Measurements from ENCODE around the gene GNAI2. TPM values are rescaled to one million over a fixed set of nuclear protein-coding genes. Genes with fewer than 3 reads are reported as not detected.
"Not testable (repeated sequence)": the region's sequence is repeated elsewhere in the genome, so short reads cannot be mapped to it uniquely, and the experiment has no call there.

Gene GNAI2
- polyA plus RNA-seq, 12 donors = 153 to 270 (median 174) TPM

DNA sequence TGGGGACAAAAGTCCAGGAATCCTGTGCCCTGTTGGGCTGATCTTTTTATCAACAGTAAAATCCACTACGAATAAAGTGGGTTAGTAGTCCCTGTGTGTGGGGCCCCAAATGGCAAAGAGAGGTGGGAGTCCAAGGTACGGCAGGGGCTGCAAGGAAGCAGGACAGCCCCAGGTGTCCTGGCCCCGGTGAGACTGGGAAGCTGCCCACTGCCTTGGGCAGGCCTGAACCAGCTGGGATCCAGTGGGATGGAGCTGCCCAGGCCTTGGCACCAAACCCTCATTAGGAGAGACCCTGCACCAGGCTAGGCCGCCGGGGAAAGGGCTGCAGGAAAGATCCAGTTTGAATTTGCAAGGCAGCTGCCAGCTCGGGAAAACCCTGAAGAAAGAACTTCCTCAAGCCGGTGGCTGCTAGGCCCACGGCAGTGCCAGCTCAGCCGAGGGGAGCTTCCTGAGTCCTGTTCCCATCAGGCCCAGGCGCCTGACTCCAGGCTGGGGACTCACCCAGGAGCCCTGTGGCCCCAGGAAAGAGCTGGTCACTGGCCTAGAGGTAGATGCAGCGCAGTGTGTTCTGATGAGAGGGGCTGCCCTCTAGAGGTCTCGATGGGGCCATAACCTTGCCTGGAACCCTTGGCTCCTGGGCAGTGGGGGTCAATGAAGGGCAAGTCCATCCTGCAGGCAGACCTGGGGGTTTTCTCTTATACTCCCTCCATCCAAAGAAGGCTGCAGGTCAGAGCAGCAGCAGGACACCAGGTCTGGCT is 14.4 kb upstream of the GNAI2 start:
- no peak for DNase-seq

DNA sequence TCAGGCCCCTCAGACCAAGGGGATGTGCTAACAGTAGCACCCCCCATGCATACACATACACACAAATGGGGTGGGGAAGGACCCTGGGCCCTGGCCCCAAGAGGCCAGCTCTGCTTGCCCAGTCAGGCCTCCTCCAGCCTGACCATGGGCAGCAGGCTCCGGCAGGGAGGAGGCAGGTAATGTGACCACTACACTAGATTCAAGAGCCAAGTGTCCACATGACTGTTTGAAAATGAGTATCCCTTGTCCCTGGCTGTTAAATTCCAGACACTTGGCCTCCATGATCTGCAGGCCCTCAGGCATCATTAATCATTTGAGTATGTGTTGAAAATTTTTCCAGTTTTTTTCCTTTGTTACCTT is 13.9 kb upstream of the GNAI2 start:
- no peak for DNase-seq

DNA sequence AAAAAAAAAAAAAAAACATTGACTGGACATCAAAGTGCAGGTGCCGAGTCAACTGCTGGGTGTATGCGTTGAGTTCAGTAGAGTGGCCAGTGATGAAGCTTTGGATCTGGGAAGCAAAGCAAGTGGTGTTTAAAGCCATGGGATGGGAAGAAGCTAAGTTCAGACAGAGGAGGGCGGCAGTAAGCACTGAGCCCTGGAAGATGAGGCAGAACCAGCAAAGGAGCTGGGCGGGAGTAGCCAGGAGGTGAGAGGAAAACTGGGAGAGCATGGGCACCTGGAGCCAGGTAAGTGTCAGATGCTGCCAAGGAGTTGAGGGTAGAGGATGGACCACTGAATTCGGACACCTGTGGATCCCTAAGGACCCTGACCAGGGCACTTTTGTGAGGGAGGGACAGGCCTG is 11.4 kb upstream of the GNAI2 start:
- no peak for DNase-seq

DNA sequence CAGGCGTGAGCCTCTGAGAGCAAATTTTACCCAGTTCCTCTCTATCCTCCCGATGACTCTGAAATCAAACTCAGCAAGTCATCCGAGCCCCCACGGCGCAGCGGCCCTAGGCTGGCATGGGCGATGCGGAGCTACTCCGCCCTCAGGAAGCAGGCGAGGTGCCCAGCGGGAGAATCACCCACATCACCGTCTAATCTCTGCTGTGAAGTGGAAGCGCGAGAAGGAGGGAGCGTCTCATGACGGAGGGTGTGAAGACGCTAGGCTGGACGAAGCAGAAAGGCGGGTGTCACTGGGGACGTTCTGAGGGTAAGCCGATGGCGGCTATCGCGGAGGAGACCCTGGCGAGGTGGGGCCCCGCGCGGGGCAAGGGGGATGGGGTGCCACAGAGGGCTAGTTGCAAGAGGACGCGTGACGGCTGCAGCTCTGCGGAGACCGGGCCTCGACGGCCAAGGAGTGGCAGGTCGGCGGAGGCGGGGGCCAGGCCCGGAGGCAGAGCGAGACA is 9.1 kb upstream of the GNAI2 start:
- peak; percentile 64 for DNase-seq

DNA sequence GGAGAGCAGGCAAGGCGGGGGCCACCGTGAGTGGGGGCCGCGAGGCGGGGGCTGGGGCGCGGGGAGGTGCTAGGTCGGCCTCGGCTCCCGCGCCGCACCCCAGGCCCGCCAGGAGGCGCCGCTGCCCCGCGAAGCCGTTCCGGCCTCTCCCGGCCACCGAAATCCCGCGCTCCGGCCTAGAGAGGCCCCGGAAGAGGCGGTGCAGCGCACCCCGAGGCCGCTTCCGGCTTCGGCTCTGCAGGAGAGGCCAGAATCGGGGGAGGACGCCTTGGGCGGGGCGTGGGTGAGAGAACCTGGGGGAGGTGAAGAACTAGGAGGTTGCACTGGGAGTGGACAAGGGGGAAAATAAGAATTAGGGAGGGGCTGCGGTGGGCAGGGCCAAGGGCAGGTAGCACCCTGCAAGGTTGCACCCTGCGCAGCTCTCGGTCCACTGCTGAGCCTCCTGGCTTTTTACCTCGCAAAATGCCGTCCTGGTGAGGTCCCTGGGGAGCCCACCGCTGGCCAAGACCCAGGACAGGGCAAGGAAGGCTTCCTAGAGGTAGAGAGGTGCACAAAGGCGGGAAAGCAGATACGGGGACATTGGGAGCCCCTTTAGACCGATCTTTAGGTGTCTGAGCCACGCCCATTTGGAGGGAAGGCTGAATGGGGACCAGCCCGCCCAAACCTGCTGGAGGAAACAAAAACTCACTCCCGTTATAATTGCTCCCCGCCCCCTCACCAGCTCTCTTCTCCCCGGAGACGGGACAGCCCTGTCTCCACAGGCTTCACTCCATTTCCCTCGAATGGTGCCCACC is 8.4 kb upstream of the GNAI2 start:
- peak; percentile 92 for DNase-seq

DNA sequence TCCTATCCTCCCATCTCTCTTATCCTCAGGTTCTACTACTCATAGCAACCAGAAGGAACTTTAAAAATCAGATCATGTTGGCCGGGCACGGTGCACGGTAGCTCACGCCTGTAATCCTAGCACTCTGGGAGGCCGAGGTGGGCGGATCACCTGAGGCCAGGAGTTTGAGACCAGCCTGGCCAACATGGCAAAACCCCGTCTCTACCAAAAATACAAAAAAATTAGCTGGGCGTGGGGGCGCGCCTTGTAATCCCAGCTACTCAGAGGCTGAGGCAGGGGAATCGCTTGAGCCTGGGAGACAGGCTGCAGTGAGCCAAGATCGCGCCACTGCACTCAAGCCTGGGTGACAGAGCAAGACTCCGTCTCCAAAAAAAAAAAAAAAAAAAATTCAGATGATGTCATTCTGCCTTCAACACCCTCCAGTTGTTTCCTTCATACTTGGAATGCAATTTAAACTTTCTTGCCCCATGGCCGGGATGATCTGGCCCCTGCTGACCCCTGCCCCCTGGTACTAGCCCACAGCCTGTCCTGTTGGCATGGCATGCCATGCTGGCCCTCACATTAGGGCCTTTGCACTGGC is 7.7 kb upstream of the GNAI2 start:
- not testable (repeated sequence) for DNase-seq

DNA sequence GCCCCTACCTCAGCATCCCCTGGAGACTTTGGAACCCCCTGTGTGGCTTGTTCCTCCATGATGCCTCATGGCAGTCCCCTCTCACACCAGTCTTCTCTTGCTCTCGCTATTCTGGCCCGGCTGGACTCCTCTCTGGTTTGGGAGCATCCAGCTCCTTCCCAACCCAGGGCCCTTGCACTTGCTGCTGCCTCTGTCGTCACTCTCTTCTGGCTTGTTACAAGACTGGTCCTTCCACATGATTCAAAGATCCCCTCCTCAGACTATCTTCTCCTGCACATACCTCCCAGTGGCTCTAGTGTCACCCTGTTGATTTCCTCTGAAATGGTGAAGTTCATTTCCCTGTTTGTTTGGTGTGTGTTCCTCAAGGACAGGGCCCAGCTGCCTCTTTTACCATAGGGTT is 6.5 kb upstream of the GNAI2 start:
- no peak for DNase-seq

DNA sequence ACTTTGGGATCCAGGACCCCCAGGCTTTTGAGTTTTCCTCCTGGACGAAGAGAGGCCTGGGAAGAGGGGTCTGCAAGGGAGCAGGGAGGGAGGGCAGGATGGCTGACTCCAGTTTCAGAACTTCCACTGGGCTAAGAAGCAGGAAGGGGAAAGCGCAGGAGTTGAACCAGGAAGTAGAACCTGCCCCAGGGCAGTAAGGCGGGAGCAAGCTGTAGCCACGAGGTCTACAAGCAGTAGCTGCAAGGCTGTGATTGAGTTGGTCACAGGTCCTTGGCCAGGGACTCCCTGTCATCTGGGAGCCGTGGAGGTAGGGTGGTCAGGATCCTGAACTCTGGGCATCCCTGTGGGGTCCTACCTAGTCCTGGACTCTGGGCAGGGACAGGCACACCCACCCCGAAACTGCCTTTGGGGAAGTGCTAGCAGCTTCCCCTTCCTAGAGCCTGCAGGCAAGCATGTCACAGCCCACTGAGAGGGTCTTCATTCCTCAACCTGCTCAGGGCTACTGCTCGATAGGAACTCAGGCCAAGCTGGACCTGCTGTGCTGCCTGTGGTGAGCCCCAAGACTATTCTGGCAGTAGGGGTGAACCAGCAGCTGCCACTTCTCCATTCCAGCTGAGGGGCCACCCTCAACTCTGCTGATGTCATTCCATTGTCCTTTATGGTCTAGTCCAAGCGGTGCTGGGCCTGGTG is 5.8 kb upstream of the GNAI2 start:
- DNase-seq = no peak

DNA sequence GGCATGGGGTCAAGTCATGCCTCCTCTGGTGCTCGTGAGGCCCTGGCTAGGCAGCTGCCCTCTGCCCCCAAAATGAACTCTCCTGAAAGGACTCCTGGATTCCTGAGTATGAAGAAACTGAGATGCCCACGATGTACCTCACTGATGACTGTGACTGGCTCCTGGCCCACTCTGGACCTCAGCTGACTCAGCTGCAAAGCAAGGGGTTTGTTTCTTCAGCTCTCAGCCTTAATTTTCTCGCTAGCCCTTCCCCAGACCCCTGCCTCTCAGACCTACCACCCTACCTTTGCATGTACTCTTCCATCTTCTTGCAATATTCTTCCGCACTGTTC is 5.2 kb upstream of the GNAI2 start:
- DNase-seq = no peak

DNA sequence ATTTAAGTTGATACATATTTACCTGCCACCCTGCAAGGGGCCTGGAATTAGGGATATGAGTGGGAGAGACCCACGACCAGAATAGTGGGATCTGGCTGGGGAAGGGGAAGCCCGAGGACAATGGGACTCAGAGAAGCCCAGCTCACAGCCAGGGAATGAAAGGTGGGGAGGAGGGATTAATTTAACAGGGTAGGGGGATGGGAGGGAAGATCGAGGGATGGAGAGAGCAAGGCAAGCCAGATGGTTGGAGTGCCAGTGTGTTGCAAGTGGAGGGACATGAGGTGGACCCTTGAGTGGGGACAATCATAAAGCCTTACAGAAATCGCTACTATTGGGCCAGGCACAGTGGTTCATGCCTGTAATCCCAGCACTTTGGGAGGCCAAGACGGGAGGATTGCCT is 4.4 kb upstream of the GNAI2 start:
- no peak for DNase-seq

DNA sequence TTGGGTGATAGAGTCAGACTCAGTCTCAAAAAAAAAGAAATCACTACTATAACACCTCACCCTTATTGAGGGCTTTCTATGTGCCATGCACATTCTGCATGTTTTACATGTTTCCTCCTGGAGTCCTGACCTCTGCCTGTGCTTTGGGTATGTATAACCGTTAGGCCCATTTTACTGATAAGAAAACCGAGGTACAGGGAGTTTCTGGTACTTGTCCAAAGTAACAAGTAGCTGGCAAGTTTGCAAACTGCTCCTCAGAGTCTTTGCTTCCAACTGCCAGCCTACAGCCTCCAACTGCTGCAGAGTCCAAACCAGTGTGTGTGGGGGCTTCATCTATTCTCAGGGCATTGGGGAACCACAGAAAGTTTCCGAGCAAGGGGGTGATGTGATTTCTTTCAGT is 3.7 kb upstream of the GNAI2 start:
- DNase-seq = no peak

DNA sequence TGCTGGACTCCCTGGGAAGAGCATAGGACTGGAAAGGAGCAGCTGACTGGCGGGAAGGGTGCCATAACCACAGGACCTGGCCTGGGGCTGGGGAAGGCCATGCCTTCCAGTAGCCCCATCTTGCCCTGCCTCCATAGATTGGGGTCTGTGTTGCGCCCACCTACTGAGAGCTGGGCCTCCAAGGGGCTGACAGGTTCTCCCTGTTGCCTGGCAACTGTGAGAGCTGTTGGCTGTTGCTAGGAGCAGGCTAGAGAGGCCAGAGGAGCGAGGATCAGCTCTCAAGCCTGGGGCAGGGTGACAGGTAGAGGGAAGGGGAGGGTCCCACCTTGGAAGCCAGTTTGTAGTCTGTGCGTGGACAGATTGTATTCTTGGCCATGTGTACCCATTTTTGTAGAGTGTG is 2.8 kb upstream of the GNAI2 start:
- DNase-seq = no peak

DNA sequence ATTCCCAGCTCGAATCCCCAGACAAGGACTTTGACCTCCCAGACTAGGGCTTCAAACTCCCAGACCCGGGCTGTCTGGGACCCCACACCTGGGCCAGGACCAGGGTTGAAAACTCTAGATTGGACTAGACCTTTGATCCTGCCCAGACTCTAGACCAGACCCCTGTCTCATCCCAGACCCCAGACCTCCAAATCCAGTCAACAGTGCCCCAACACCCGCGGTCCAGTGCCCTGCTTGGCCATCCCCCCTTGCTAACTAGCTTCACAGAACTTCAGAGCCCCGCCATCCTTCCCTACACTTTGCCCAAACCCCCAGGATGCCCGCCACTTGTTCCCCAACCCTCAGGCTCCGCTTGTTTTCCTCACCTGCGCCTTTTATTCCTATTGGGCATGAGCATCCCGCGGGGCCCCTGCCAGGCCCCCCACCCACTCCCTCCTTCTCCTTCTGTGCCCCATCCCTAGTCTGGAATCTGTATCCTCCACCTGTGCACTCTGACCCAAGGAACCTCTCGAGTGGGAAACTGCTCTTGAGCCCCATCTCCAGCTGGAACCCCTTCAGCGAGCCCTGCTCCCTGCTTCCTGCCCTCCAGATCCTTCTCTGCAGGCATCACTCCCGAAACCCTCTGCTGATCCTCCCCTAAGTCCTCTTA is 604 bp downstream of the GNAI2 start:
- DNase-seq = no peak

DNA sequence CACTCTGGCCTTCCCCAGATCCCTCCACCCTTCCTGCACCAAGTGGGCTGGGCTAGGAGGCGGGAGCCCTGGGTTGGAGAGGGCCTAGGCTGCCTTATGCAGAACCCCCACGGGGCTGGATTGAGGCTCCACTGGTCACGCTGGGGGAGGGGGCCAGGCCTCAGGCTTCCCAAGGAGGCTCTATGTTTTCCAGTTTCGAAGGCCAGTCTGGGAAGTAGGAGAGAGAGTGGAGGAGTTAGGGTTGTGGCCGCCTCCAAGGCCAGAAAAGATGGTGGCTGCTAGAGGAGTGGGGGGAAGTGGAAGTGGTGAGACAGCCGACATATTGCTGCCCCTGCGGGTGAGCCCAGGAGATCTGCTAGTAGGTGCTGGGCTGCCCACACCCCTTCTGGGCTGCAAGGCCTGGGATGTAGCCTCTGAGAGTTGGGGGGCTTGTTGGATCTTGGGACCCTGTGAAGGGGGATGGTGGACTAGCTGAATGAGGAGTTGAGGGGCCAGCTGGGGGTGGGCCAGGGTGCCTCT is 1.2 kb downstream of the GNAI2 start:
- DNase-seq = no peak

DNA sequence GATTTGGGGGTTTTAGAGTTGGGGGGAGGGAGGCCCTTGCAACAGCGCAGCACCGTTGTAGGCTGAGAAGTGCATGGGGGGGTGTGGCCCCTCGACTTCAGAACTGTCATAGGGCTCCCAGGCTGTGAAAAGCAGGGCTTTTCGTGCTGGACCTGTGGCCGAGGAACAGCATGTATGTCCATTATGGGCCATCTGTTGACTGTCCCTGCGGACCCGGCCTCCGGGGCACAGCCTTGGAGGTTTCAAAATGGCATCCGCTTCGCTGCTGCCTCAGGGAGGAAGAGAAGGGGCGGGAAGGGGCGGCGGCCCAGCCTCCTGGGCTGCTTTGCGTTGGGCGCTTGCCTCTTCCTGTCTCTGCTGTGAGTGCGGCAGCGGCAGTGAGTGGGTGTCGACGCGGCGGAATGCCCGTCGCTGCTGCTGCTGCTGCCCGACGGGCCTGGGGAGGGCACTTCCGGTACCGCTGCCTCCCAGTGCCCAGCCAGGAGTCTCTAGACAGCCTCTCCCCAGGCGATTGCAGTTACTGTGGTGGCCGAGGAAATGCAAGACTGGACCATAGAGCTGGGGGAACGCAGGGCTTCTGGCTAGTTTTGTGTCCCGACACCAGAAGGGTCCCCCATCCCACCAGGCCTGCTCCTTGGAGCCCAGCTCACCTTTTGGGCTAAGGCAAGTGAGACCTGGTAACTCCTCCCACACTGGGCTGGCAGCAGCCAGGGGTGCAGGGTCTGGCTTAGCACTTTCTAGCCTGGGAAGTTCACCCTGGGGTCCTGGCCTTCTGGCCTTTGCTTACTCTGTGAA is 1.9 kb downstream of the GNAI2 start:
- DNase-seq = no peak

DNA sequence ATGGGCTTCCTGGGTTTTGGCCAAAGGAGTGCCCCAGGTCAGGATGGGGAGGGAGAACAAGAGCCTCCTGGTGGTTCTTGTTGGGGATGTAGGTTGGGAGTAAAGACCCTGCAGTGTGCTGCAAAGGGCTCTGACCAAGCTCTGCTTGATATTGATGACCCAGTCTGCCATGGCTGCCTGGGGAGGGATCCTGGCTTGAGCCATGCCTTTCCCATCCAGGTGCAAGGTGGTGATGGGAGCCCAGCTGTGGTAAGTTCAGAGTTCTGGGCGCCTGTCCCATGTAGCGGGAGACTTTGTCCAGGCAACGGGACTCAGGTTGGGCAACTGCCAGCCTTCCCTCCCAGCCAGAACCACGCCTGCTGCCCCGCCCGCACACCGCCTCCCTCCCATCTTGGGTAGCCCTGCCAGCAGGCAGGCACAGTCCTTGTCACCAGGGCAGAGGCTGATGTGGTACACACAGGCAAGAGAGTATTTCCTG is 2.6 kb downstream of the GNAI2 start:
- no peak for DNase-seq

DNA sequence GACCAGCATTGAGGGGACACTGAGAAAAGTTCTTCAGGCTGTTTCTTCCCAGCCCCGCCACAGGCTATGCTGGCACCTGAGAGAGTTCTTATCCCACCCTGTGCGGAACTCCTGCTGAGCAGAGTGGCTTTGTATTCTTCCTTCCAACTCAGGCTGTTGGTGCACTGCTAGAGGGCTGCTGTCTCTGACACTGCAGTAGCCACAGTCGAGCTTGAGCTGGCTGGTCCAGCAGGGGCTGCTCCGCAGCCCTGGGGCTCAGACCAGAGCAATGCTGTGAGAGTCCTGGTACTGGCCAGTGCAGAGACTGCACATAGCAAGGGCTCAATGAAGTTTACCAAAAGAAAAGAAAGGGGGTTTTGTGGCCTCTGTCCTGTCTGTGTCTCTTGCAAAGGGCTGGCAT is 3.6 kb downstream of the GNAI2 start:
- DNase-seq = no peak

DNA sequence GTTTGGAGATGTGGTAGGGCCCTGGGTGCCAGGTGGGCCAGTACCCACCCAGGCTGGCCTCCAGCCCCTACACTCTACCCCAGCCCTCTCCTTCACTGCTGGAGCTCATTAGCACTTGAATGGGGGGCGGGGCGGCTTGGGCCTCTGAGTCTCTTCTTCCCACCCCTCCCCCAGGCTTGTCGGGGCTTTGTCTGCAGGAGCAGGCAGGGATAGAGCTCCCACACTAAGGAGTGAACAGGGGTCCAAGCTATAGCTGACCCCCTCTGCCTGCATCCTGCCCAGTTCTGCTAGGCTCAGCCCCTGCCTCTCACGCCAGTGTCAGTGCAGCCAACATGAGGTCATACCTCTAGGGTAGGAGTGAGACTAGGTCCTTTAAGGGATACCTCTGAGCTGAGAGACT is 5.2 kb downstream of the GNAI2 start:
- DNase-seq = no peak

DNA sequence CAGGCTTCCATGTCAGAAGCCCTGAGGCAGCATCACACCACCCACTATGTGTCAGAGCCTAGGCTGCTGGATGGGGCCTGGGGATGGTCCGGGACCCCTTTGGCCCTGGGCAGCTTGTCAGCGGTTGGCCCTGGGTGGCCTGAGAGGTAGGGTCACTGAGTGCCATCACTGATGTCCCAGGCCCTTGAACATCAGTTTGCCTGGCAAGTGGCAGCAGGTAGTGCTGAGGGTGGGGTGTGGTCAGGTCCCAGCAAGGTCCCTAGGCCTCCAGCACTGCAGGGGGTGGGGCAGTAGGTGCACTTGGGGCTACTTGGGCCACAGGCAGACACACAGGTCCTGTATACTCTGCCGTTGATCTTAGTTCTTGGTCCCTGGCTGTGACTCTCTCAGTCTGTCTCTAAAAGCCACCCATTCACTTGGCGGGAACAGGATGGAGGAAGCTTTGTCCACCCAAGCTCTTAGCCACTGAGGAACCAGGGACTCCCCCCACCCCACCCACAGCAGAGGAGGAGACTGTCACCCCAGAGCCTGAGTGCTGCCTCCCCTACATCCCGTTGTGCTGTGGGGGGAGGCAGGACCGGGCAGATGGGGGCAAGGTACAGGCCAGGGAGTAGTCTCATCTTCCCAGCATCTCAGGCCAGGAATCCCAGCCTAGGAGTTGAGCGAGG is 5.8 kb downstream of the GNAI2 start:
- DNase-seq = no peak

DNA sequence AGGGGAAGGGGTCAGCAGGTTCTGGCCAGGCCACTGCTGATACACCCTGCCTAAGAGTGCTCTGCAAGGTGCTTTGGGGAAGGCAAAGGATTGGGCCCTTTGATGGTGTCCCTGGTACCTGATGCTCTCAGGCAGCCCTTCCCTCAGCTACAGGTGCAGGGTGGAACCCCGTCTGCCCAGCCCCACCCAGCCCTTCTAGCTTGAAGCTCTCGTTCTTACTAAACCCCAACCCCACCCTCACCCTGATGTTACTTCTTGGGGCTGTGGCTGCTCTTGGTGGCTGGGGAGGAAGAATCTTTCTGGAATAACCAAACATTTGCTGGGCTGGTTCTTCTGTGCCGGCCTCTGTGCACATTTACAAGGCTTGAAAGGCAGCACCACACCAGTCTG is 6.4 kb downstream of the GNAI2 start:
- no peak for DNase-seq
